Measurements from ENCODE around the gene MICA.
A peak's percentile ranks its signal among the peaks of the same experiment; 100 is the strongest.
"Not testable (repeated sequence)": the region's sequence is repeated elsewhere in the genome, so short reads cannot be mapped to it uniquely, and the experiment has no call there.

Gene MICA

DNA sequence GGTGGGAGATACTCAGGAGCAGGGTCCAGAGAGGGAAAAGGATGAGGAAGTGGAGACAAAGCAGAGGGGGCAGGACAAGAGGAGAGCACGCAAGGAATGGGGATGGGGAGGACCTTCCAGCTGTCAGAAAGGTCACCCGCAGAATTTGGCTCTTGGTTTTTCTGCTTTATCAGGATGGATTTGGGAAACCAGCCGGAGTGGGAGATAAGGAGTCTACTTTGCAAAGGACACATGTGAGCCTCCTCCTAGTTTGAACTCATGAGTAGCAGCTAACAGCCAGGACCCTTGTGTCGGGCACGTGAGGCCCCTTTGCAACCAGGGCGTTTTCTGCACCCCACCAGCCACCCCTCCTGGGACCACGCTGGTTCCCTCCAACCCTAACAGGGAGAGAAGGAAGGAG is 7.6 kb upstream of the MICA start:
- H3K4me1 ChIP-seq (ENCODE audit: control insufficient read depth in 2 of 2, insufficient read depth in 2 of 2, low read length in 2 of 2), result peaks cover 24 to 34% of the 10 kb centered on the region in 2 donors
- H3K27me3 ChIP-seq (ENCODE audit: control insufficient read depth in 2 of 2, insufficient read depth in 2 of 2, low read length in 2 of 2), result no peaks in the 10 kb centered on the region
- H3K36me3 ChIP-seq (ENCODE audit: control insufficient read depth in 2 of 2, insufficient read depth in 2 of 2, low read length in 2 of 2), result peaks cover 0 to 3% of the 10 kb centered on the region in 2 donors
- no peak overlapping the region for H3K4me3 ChIP-seq (ENCODE audit: low read length in 2 of 2)
- H3K27ac ChIP-seq (ENCODE audit: low read depth in 2 of 2, low read length in 2 of 2), result peak overlapping the region; percentile 47 to 85
- peak overlapping the region in 1 of 2 donors; percentile 33 for H3K9ac ChIP-seq (ENCODE audit: low read depth in 1 of 2, low read length in 2 of 2)
- no peaks in the 10 kb centered on the region for H3K9me3 ChIP-seq (ENCODE audit: control insufficient read depth in 2 of 2, low read length in 2 of 2)

DNA sequence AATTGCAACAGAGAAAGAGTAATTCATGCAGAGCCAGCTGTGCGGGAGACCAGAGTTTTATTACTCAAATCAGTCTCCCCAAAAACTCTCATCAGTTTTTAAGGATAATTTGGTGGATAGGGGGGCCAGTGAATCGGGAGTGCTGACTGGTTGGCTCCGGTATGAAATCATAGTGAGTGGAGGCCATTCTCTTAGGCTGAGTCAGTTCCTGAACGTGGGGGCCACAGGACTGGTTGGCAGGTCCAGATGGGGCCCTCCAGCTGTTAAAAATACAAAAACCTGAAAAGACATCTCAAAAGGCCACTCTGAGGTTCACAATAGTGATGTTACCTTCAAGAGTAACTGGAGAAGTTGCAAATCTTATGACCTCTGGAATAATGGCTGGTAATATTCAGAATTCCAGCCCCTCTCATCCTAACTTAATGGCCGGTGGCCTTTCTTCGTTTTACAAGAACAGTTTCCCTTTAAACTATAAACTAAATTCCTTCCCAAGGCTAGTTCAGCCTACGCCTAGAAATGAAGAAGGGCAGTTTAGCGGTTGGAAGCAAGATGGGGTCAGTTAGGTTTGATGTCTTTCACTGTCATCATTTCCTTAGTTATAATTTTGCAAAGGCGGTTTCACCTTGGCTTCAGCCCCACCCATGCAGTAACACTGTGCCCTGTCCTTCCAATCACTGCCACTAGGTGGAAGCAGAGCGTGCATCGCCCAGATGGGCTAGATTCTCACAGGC is 6.8 kb upstream of the MICA start:
- Histone ChIP-seq H3K4me3 (ENCODE audit: low read length in 2 of 2) (no peak overlapping the region), H3K9me3 (ENCODE audit: control insufficient read depth in 2 of 2, low read length in 2 of 2) (no peaks in the 10 kb centered on the region), H3K4me1 (ENCODE audit: control insufficient read depth in 2 of 2, insufficient read depth in 2 of 2, low read length in 2 of 2) (peaks cover 25 to 41% of the 10 kb centered on the region in 2 donors), H3K9ac (ENCODE audit: low read depth in 1 of 2, low read length in 2 of 2) (peak overlapping the region; percentile 26 to 30), H3K36me3 (ENCODE audit: control insufficient read depth in 2 of 2, insufficient read depth in 2 of 2, low read length in 2 of 2) (peaks cover 0 to 3% of the 10 kb centered on the region in 2 donors), H3K27me3 (ENCODE audit: control insufficient read depth in 2 of 2, insufficient read depth in 2 of 2, low read length in 2 of 2) (no peaks in the 10 kb centered on the region), H3K27ac (ENCODE audit: low read depth in 2 of 2, low read length in 2 of 2) (peak overlapping the region; percentile 35 to 85)

- not testable (repeated sequence) for H3K36me3 ChIP-seq (ENCODE audit: control insufficient read depth in 2 of 2, insufficient read depth in 2 of 2, low read length in 2 of 2); H3K4me3 ChIP-seq (ENCODE audit: low read length in 2 of 2); H3K9me3 ChIP-seq (ENCODE audit: control insufficient read depth in 2 of 2, low read length in 2 of 2); H3K27me3 ChIP-seq (ENCODE audit: control insufficient read depth in 2 of 2, insufficient read depth in 2 of 2, low read length in 2 of 2)
- peak overlapping the region; percentile 26 to 30 for H3K9ac ChIP-seq (ENCODE audit: low read depth in 1 of 2, low read length in 2 of 2)
- H3K4me1 ChIP-seq (ENCODE audit: control insufficient read depth in 2 of 2, insufficient read depth in 2 of 2, low read length in 2 of 2), result peaks cover 31 to 46% of the 10 kb centered on the region in 2 donors
- H3K27ac ChIP-seq (ENCODE audit: low read depth in 2 of 2, low read length in 2 of 2), result peak overlapping the region in 1 of 2 donors; percentile 22
Observed at GRCh38 chr6:31397153-31397499, 6.3 kb upstream of the MICA start.

GRCh38 chr6:31397901-31398525 is 5.4 kb upstream of the MICA start:
- H3K9me3 ChIP-seq (ENCODE audit: control insufficient read depth in 2 of 2, low read length in 2 of 2), result no peaks in the 10 kb centered on the region
- H3K4me1 ChIP-seq (ENCODE audit: control insufficient read depth in 2 of 2, insufficient read depth in 2 of 2, low read length in 2 of 2), result peaks cover 39 to 55% of the 10 kb centered on the region in 2 donors
- H3K27ac ChIP-seq (ENCODE audit: low read depth in 2 of 2, low read length in 2 of 2), result no peak overlapping the region
- no peak overlapping the region for H3K4me3 ChIP-seq (ENCODE audit: low read length in 2 of 2)
- no peaks in the 10 kb centered on the region for H3K27me3 ChIP-seq (ENCODE audit: control insufficient read depth in 2 of 2, insufficient read depth in 2 of 2, low read length in 2 of 2)
- peaks cover 0 to 3% of the 10 kb centered on the region in 2 donors for H3K36me3 ChIP-seq (ENCODE audit: control insufficient read depth in 2 of 2, insufficient read depth in 2 of 2, low read length in 2 of 2)
- no peak overlapping the region for H3K9ac ChIP-seq (ENCODE audit: low read depth in 1 of 2, low read length in 2 of 2)

GRCh38 chr6:31399589-31400466 is 3.6 kb upstream of the MICA start:
- Histone ChIP-seq H3K27ac (ENCODE audit: low read depth in 2 of 2, low read length in 2 of 2) (peak overlapping the region; percentile 94 to 98), H3K4me1 (ENCODE audit: control insufficient read depth in 2 of 2, insufficient read depth in 2 of 2, low read length in 2 of 2) (peaks cover 40 to 59% of the 10 kb centered on the region in 2 donors), H3K4me3 (ENCODE audit: low read length in 2 of 2) (peak overlapping the region; percentile 70 to 93)

DNA sequence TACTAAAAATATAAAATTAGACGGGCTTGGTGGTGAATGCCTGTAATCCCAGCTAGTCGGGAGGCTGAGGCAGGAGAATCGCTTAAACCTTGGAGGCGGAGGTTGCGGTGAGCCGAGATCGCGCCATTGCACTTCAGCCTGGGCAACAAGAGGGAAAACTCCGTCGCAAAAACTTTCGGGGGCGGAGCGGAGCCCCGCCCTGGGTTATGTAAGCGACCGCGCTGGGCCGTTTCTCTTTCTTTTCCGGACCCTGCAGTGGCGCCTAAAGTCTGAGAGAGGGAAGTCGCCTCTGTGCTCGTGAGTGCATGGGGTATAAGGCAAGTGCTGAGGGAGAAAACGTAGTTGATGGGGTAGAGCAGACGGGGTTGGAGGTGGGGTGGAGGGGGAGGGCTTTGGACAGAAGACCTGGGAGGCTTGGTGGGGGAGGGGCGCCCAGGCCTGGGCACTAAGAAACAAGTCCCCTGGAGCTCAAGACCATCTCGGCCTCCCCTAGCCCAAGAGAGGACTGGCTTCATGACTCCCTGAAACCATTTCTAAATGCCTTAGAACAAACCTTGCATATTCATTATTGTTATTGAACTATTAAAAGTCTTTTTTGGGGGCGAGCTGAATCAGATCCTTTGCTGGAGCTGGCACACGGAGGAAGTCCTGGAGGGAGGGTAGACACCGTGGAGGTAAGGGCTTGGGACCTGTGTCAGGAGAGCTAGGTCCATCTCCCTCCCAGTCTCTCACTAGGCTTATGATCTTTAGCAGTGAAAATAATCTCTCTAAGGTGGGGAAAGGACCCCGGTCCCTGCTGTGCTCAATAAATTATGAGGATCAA is 2.7 kb upstream of the MICA start:
- H3K9ac ChIP-seq (ENCODE audit: low read depth in 1 of 2, low read length in 2 of 2), result peak overlapping the region; percentile 95 to 98
- peak overlapping the region; percentile 70 to 93 for H3K4me3 ChIP-seq (ENCODE audit: low read length in 2 of 2)
- H3K36me3 ChIP-seq (ENCODE audit: control insufficient read depth in 2 of 2, insufficient read depth in 2 of 2, low read length in 2 of 2), result peaks cover 0 to 2% of the 10 kb centered on the region in 2 donors
- H3K27me3 ChIP-seq (ENCODE audit: control insufficient read depth in 2 of 2, insufficient read depth in 2 of 2, low read length in 2 of 2), result no peaks in the 10 kb centered on the region
- H3K9me3 ChIP-seq (ENCODE audit: control insufficient read depth in 2 of 2, low read length in 2 of 2), result no peaks in the 10 kb centered on the region
- peak overlapping the region; percentile 94 to 98 for H3K27ac ChIP-seq (ENCODE audit: low read depth in 2 of 2, low read length in 2 of 2)
- H3K4me1 ChIP-seq (ENCODE audit: control insufficient read depth in 2 of 2, insufficient read depth in 2 of 2, low read length in 2 of 2), result peaks cover 34 to 54% of the 10 kb centered on the region in 2 donors

More at GRCh38 chr6:31399589-31400466, 3.6 kb upstream of the MICA start:
- Histone ChIP-seq H3K36me3 (ENCODE audit: control insufficient read depth in 2 of 2, insufficient read depth in 2 of 2, low read length in 2 of 2) (peaks cover 0 to 3% of the 10 kb centered on the region in 2 donors), H3K9me3 (ENCODE audit: control insufficient read depth in 2 of 2, low read length in 2 of 2) (no peaks in the 10 kb centered on the region), H3K9ac (ENCODE audit: low read depth in 1 of 2, low read length in 2 of 2) (peak overlapping the region; percentile 95 to 98), H3K27me3 (ENCODE audit: control insufficient read depth in 2 of 2, insufficient read depth in 2 of 2, low read length in 2 of 2) (no peaks in the 10 kb centered on the region)

- peak overlapping the region; percentile 70 to 93 for H3K4me3 ChIP-seq (ENCODE audit: low read length in 2 of 2)
- peak overlapping the region; percentile 95 to 98 for H3K9ac ChIP-seq (ENCODE audit: low read depth in 1 of 2, low read length in 2 of 2)
- H3K36me3 ChIP-seq (ENCODE audit: control insufficient read depth in 2 of 2, insufficient read depth in 2 of 2, low read length in 2 of 2), result peaks cover 0 to 2% of the 10 kb centered on the region in 2 donors
- no peaks in the 10 kb centered on the region for H3K27me3 ChIP-seq (ENCODE audit: control insufficient read depth in 2 of 2, insufficient read depth in 2 of 2, low read length in 2 of 2)
- H3K27ac ChIP-seq (ENCODE audit: low read depth in 2 of 2, low read length in 2 of 2), result peak overlapping the region; percentile 94 to 98
- peaks cover 30 to 55% of the 10 kb centered on the region in 2 donors for H3K4me1 ChIP-seq (ENCODE audit: control insufficient read depth in 2 of 2, insufficient read depth in 2 of 2, low read length in 2 of 2)
- no peaks in the 10 kb centered on the region for H3K9me3 ChIP-seq (ENCODE audit: control insufficient read depth in 2 of 2, low read length in 2 of 2)
Observed at GRCh38 chr6:31401403-31401802, 2.0 kb upstream of the MICA start.

DNA sequence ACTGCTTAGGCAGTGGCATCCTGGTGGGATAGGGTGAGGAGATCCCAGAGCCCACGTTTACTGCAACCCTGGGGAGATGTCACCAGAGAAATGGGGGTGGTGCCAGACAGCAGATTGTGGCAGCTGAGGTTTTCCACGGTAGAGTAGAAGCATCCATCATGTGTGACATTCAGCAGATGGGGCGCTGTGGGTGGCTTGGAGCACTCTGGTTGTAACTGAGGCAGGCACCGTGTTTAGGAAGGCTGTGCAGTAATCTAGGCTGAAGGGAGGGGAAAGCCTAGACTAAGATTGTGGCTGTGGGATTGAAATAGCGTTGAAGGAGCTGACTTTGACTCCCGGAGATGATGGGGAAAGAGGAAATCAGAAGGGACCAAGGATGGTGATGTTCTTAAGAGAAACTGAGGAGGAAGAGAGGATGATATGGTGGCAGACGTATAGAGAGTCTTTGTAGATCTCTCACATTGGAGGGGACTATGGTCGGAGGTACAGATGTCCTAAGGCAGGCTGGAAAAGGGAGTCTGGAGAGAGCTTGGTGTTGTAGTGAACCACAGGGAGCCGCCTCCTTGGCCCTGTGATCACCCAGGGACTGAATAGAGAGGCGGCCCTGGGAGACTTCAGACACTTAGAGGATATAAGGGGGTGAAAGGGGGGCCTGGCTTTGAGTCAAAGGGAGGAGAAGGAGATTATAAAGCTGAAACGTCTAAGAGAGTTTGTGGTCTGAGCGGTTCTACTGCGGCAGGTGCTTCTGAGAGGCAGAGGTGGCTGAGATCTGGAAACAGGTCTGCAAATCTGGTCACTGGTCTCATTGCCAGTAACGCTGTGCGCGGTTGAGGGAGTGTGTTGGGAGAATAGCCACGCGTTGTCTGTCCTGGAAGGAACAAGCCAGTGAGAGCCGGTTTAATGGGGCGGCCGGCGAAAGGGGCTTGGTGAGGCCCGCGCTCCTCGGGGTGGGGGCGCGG is 792 bp upstream of the MICA start:
- H3K27ac ChIP-seq (ENCODE audit: low read depth in 2 of 2, low read length in 2 of 2), result peak overlapping the region; percentile 68 to 94
- H3K4me1 ChIP-seq (ENCODE audit: control insufficient read depth in 2 of 2, insufficient read depth in 2 of 2, low read length in 2 of 2), result peaks cover 31 to 50% of the 10 kb centered on the region in 2 donors
- H3K9me3 ChIP-seq (ENCODE audit: control insufficient read depth in 2 of 2, low read length in 2 of 2), result no peaks in the 10 kb centered on the region
- peak overlapping the region; percentile 65 to 95 for H3K9ac ChIP-seq (ENCODE audit: low read depth in 1 of 2, low read length in 2 of 2)
- peaks cover 0 to 2% of the 10 kb centered on the region in 2 donors for H3K36me3 ChIP-seq (ENCODE audit: control insufficient read depth in 2 of 2, insufficient read depth in 2 of 2, low read length in 2 of 2)
- no peaks in the 10 kb centered on the region for H3K27me3 ChIP-seq (ENCODE audit: control insufficient read depth in 2 of 2, insufficient read depth in 2 of 2, low read length in 2 of 2)
- peak overlapping the region; percentile 66 to 93 for H3K4me3 ChIP-seq (ENCODE audit: low read length in 2 of 2)

DNA sequence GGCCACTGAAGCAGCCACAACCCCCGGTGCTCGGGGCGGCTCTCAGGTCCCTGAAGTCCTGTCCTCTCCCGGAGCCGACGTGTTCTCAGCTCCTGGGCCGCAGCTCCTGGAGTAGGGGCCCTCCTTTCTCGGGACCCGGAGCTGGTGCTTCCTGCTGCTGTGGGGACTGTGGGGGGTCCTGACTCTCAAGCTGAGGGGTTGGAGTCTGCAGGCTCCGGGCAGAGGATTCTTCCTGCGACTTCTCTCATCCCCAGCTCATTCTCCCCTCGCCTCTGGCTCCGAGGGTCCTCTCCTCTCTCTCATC is 618 bp downstream of the MICA start:
- H3K9me3 ChIP-seq (ENCODE audit: control insufficient read depth in 2 of 2, low read length in 2 of 2); H3K27me3 ChIP-seq (ENCODE audit: control insufficient read depth in 2 of 2, insufficient read depth in 2 of 2, low read length in 2 of 2); H3K27ac ChIP-seq (ENCODE audit: low read depth in 2 of 2, low read length in 2 of 2); H3K36me3 ChIP-seq (ENCODE audit: control insufficient read depth in 2 of 2, insufficient read depth in 2 of 2, low read length in 2 of 2): not testable (repeated sequence)
- Histone ChIP-seq H3K9ac (ENCODE audit: low read depth in 1 of 2, low read length in 2 of 2) (peak overlapping the region; percentile 60 to 95), H3K4me3 (ENCODE audit: low read length in 2 of 2) (peak overlapping the region; percentile 66 to 93), H3K4me1 (ENCODE audit: control insufficient read depth in 2 of 2, insufficient read depth in 2 of 2, low read length in 2 of 2) (peaks cover 32 to 42% of the 10 kb centered on the region in 2 donors)
